ENCODE data around the gene MED27.

MED27 gene

GRCh38 chr9:131823701-131824146, 255.9 kb downstream of the MED27 start:
- Histone ChIP-seq H3K4me3 (ENCODE audit: insufficient read length, low read depth) (no peak overlapping the region), H3K27me3 (ENCODE audit: insufficient read depth, insufficient read length) (peaks cover 3% of the 10 kb centered on the region), H3K9me3 (ENCODE audit: insufficient read depth, low read length) (no peaks in the 10 kb centered on the region), H3K9ac (ENCODE audit: insufficient read length, low read depth) (no peak overlapping the region), H3K36me3 (ENCODE audit: insufficient read depth, insufficient read length, low read length) (no peaks in the 10 kb centered on the region), H3K4me1 (ENCODE audit: insufficient read depth, insufficient read length) (peaks cover 10% of the 10 kb centered on the region)
- TF ChIP-seq YY1 (IDR thresholded peaks at IDR 0.05; ENCODE audit: insufficient read depth, insufficient read length) (no peak), ZNF274 (IDR thresholded peaks at IDR 0.05; ENCODE audit: low read depth, low read length) (no peak), SUZ12 (IDR thresholded peaks at IDR 0.05; ENCODE audit: extremely low read depth, insufficient read depth, insufficient read length) (no peak)
- DNase-seq (ENCODE audit: low read depth, low spot score), result no peak

- no peak for DNase-seq (ENCODE audit: low read depth, low spot score)
- no peaks in the 10 kb centered on the region for H3K27me3 ChIP-seq (ENCODE audit: insufficient read depth, insufficient read length)
- no peak for TF ChIP-seq SUZ12 (IDR thresholded peaks at IDR 0.05; ENCODE audit: extremely low read depth, insufficient read depth, insufficient read length)
- TF ChIP-seq YY1 (IDR thresholded peaks at IDR 0.05; ENCODE audit: insufficient read depth, insufficient read length), result no peak
- TF ChIP-seq ZNF274 (IDR thresholded peaks at IDR 0.05; ENCODE audit: low read depth, low read length), result no peak
- H3K9ac ChIP-seq (ENCODE audit: insufficient read length, low read depth), result no peak overlapping the region
- H3K36me3 ChIP-seq (ENCODE audit: insufficient read depth, insufficient read length, low read length), result no peaks in the 10 kb centered on the region
- peaks cover 3% of the 10 kb centered on the region for H3K4me1 ChIP-seq (ENCODE audit: insufficient read depth, insufficient read length)
- H3K9me3 ChIP-seq (ENCODE audit: insufficient read depth, low read length), result no peaks in the 10 kb centered on the region
- H3K4me3 ChIP-seq (ENCODE audit: insufficient read length, low read depth), result no peak overlapping the region
Measured at GRCh38 chr9:131818089-131818488, 261.6 kb downstream of the MED27 start.

GRCh38 chr9:131817627-131818026, 262.0 kb downstream of the MED27 start:
- no peak for TF ChIP-seq SUZ12 (IDR thresholded peaks at IDR 0.05; ENCODE audit: extremely low read depth, insufficient read depth, insufficient read length)
- no peak for TF ChIP-seq YY1 (IDR thresholded peaks at IDR 0.05; ENCODE audit: insufficient read depth, insufficient read length)
- no peak for TF ChIP-seq ZNF274 (IDR thresholded peaks at IDR 0.05; ENCODE audit: low read depth, low read length)
- no peaks in the 10 kb centered on the region for H3K27me3 ChIP-seq (ENCODE audit: insufficient read depth, insufficient read length)
- DNase-seq (ENCODE audit: low read depth, low spot score), result no peak
- H3K4me3 ChIP-seq (ENCODE audit: insufficient read length, low read depth), result no peak overlapping the region
- H3K4me1 ChIP-seq (ENCODE audit: insufficient read depth, insufficient read length), result peaks cover 3% of the 10 kb centered on the region
- no peak overlapping the region for H3K9ac ChIP-seq (ENCODE audit: insufficient read length, low read depth)
- H3K9me3 ChIP-seq (ENCODE audit: insufficient read depth, low read length), result no peaks in the 10 kb centered on the region
- no peaks in the 10 kb centered on the region for H3K36me3 ChIP-seq (ENCODE audit: insufficient read depth, insufficient read length, low read length)

- no peak for DNase-seq (ENCODE audit: low read depth, low spot score)
- Histone ChIP-seq H3K4me1 (ENCODE audit: insufficient read depth, insufficient read length) (peaks cover 3% of the 10 kb centered on the region), H3K4me3 (ENCODE audit: insufficient read length, low read depth) (no peak overlapping the region), H3K36me3 (ENCODE audit: insufficient read depth, insufficient read length, low read length) (no peaks in the 10 kb centered on the region), H3K9ac (ENCODE audit: insufficient read length, low read depth) (no peak overlapping the region), H3K27me3 (ENCODE audit: insufficient read depth, insufficient read length) (no peaks in the 10 kb centered on the region), H3K9me3 (ENCODE audit: insufficient read depth, low read length) (no peaks in the 10 kb centered on the region)
- TF ChIP-seq ZNF274 (IDR thresholded peaks at IDR 0.05; ENCODE audit: low read depth, low read length) (no peak), YY1 (IDR thresholded peaks at IDR 0.05; ENCODE audit: insufficient read depth, insufficient read length) (no peak)
Measured at GRCh38 chr9:131817073-131817472, 262.6 kb downstream of the MED27 start.

GRCh38 chr9:131815970-131816873, 263.4 kb downstream of the MED27 start:
- Histone ChIP-seq H3K36me3 (ENCODE audit: insufficient read depth, insufficient read length, low read length) (no peaks in the 10 kb centered on the region), H3K4me1 (ENCODE audit: insufficient read depth, insufficient read length) (peaks cover 3% of the 10 kb centered on the region), H3K4me3 (ENCODE audit: insufficient read length, low read depth) (no peak overlapping the region), H3K9me3 (ENCODE audit: insufficient read depth, low read length) (no peaks in the 10 kb centered on the region), H3K9ac (ENCODE audit: insufficient read length, low read depth) (no peak overlapping the region), H3K27me3 (ENCODE audit: insufficient read depth, insufficient read length) (no peaks in the 10 kb centered on the region)
- TF ChIP-seq ZNF274 (IDR thresholded peaks at IDR 0.05; ENCODE audit: low read depth, low read length) (no peak), YY1 (IDR thresholded peaks at IDR 0.05; ENCODE audit: insufficient read depth, insufficient read length) (no peak), SUZ12 (IDR thresholded peaks at IDR 0.05; ENCODE audit: extremely low read depth, insufficient read depth, insufficient read length) (no peak)
- DNase-seq (ENCODE audit: low read depth, low spot score), result no peak

GRCh38 chr9:131814707-131815106, 265.0 kb downstream of the MED27 start:
- Histone ChIP-seq H3K4me3 (ENCODE audit: insufficient read length, low read depth) (no peak overlapping the region), H3K27me3 (ENCODE audit: insufficient read depth, insufficient read length) (no peaks in the 10 kb centered on the region), H3K9me3 (ENCODE audit: insufficient read depth, low read length) (no peaks in the 10 kb centered on the region), H3K9ac (ENCODE audit: insufficient read length, low read depth) (no peak overlapping the region), H3K36me3 (ENCODE audit: insufficient read depth, insufficient read length, low read length) (no peaks in the 10 kb centered on the region), H3K4me1 (ENCODE audit: insufficient read depth, insufficient read length) (peaks cover 3% of the 10 kb centered on the region)
- DNase-seq (ENCODE audit: low read depth, low spot score), result no peak
- no peak for TF ChIP-seq YY1 (IDR thresholded peaks at IDR 0.05; ENCODE audit: insufficient read depth, insufficient read length)
- no peak for TF ChIP-seq SUZ12 (IDR thresholded peaks at IDR 0.05; ENCODE audit: extremely low read depth, insufficient read depth, insufficient read length)
- no peak for TF ChIP-seq ZNF274 (IDR thresholded peaks at IDR 0.05; ENCODE audit: low read depth, low read length)

- H3K4me1 ChIP-seq (ENCODE audit: insufficient read depth, insufficient read length), result peaks cover 3% of the 10 kb centered on the region
- H3K36me3 ChIP-seq (ENCODE audit: insufficient read depth, insufficient read length, low read length), result no peaks in the 10 kb centered on the region
- no peak overlapping the region for H3K9ac ChIP-seq (ENCODE audit: insufficient read length, low read depth)
- no peaks in the 10 kb centered on the region for H3K9me3 ChIP-seq (ENCODE audit: insufficient read depth, low read length)
- no peak for TF ChIP-seq YY1 (IDR thresholded peaks at IDR 0.05; ENCODE audit: insufficient read depth, insufficient read length)
- TF ChIP-seq SUZ12 (IDR thresholded peaks at IDR 0.05; ENCODE audit: extremely low read depth, insufficient read depth, insufficient read length), result no peak
- TF ChIP-seq ZNF274 (IDR thresholded peaks at IDR 0.05; ENCODE audit: low read depth, low read length), result no peak
- no peaks in the 10 kb centered on the region for H3K27me3 ChIP-seq (ENCODE audit: insufficient read depth, insufficient read length)
- DNase-seq (ENCODE audit: low read depth, low spot score), result no peak
- H3K4me3 ChIP-seq (ENCODE audit: insufficient read length, low read depth), result no peak overlapping the region
Measured at GRCh38 chr9:131813116-131813515, 266.6 kb downstream of the MED27 start.

Measured in NT2/D1 (cell line).